ENCODE results near the gene RBP7.
A peak's percentile ranks its signal among the peaks of the same experiment; 100 is the strongest.
"Not testable (repeated sequence)": the region's sequence is repeated elsewhere in the genome, so short reads cannot be mapped to it uniquely, and the experiment has no call there.

RBP7 gene

GRCh38 chr1:9996624-9997582, at the start of gene RBP7:
TSS of gene RBP7 (plus strand) at chr1:9997228. CDS start at chr1:9997259, 31 bp downstream.
- no peak for DNase-seq (ENCODE audit: low spot score)

- no peak for DNase-seq (ENCODE audit: low spot score)
Observed at GRCh38 chr1:9957726-9958125, 39.3 kb upstream of the RBP7 start.

GRCh38 chr1:9960011-9960410, 37.0 kb upstream of the RBP7 start:
- DNase-seq (ENCODE audit: low spot score): no peak

GRCh38 chr1:9960706-9961562, 36.1 kb upstream of the RBP7 start:
- no peak for DNase-seq (ENCODE audit: low spot score)

- DNase-seq (ENCODE audit: low spot score): peak; percentile 38
Observed at GRCh38 chr1:9984253-9984652, 12.8 kb upstream of the RBP7 start.

- DNase-seq (ENCODE audit: low spot score): no peak
Observed at GRCh38 chr1:9985001-9985400, 12.0 kb upstream of the RBP7 start.

GRCh38 chr1:9989773-9990172, 7.3 kb upstream of the RBP7 start:
- DNase-seq (ENCODE audit: low spot score): no peak

GRCh38 chr1:9990944-9991343, 6.1 kb upstream of the RBP7 start:
- no peak for DNase-seq (ENCODE audit: low spot score)

- no peak for DNase-seq (ENCODE audit: low spot score)
Observed at GRCh38 chr1:9992910-9993309, 4.1 kb upstream of the RBP7 start.

- no peak for DNase-seq (ENCODE audit: low spot score)
Observed at GRCh38 chr1:9993561-9994075, 3.4 kb upstream of the RBP7 start.

GRCh38 chr1:10001016-10001665, 4.1 kb downstream of the RBP7 start:
- DNase-seq (ENCODE audit: low spot score): peak; percentile 77

- not testable (repeated sequence) for DNase-seq (ENCODE audit: low spot score)
Observed at GRCh38 chr1:10005248-10005647, 8.2 kb downstream of the RBP7 start.

- DNase-seq (ENCODE audit: low spot score): no peak
Observed at GRCh38 chr1:10007169-10007568, 10.1 kb downstream of the RBP7 start.

- DNase-seq (ENCODE audit: low spot score): no peak
Observed at GRCh38 chr1:10014016-10014415, 17.0 kb downstream of the RBP7 start.

GRCh38 chr1:10019561-10019960, 22.5 kb downstream of the RBP7 start:
- DNase-seq (ENCODE audit: low spot score): no peak

GRCh38 chr1:10020086-10020485, 23.1 kb downstream of the RBP7 start:
- no peak for DNase-seq (ENCODE audit: low spot score)

- not testable (repeated sequence) for DNase-seq (ENCODE audit: low spot score)
Observed at GRCh38 chr1:10020678-10021077, 23.6 kb downstream of the RBP7 start.

- DNase-seq (ENCODE audit: low spot score): not testable (repeated sequence)
Observed at GRCh38 chr1:10021992-10022391, 25.0 kb downstream of the RBP7 start.

- DNase-seq (ENCODE audit: low spot score): no peak
Observed at GRCh38 chr1:10022656-10023055, 25.6 kb downstream of the RBP7 start.

- no peak for DNase-seq (ENCODE audit: low spot score)
Observed at GRCh38 chr1:10025354-10025753, 28.3 kb downstream of the RBP7 start.

- no peak for DNase-seq (ENCODE audit: low spot score)
Observed at GRCh38 chr1:10027027-10027426, 30.0 kb downstream of the RBP7 start.

- DNase-seq (ENCODE audit: low spot score): not testable (repeated sequence)
Observed at GRCh38 chr1:10028956-10029500, 32.0 kb downstream of the RBP7 start.

All from Ammon's horn (tissue), 1 donor.